K562 (cell line): Measurements from ENCODE around the gene CREB3L1. TPM values are rescaled to one million over a fixed set of nuclear protein-coding genes. Genes with fewer than 3 reads are reported as not detected.

Experiments used
- CCNT2 ChIP-seq: IDR thresholded peaks from 2 replicates; pipeline ENCODE4 v1.6.1; 2011; ENCODE audit warnings: borderline replicate concordance, low read depth, mild to moderate bottlenecking, moderate library complexity, mixed read lengths, low read length; ENCODE audit not compliant: insufficient read length; ENCODE audit errors: extremely low read depth
- ERF ChIP-seq: fragments of 450-650 bp; formaldehyde crosslinking; IDR thresholded peaks from 2 replicates; pipeline ENCODE4 v1.4.0; 2020; ENCODE audit warnings: mild to moderate bottlenecking, mixed read lengths
- ESRRA ChIP-seq: fragments of 450-650 bp; IDR thresholded peaks from 2 replicates; pipeline ENCODE4 v1.6.1; 2014; ENCODE audit warnings: low read depth, mild to moderate bottlenecking, moderate library complexity, borderline replicate concordance
- HDGF ChIP-seq: fragments of 450-650 bp; IDR thresholded peaks from 2 replicates; pipeline ENCODE4 v1.6.1; 2016
- KDM2B ChIP-seq: fragments of 250-450 bp; sonication (Bioruptor Pico); IDR thresholded peaks from 2 replicates; pipeline ENCODE4 v1.8.0; 2021; ENCODE audit warnings: mild to moderate bottlenecking, moderate library complexity
- NRF1 ChIP-seq, 2 experiments: fragments of 450-650 bp; IDR thresholded peaks in 1 of 2; conservative IDR thresholded peaks in 1 of 2; 2 replicates each; pipeline ENCODE4 v1.6.1; 2014; ENCODE audit warnings: mild to moderate bottlenecking in 2 of 2
- RCOR1 ChIP-seq, 2 experiments: IDR thresholded peaks; 2 replicates each; pipeline ENCODE4 v1.6.1; 2012; ENCODE audit warnings: low read depth in 2 of 2, low read length in 2 of 2, borderline replicate concordance in 1 of 2, improper control_type of control experiment in 1 of 2
- SIN3A ChIP-seq, 2 experiments: fragments of 150-350 bp in 1 of 2; IDR thresholded peaks; 2 replicates each; pipeline ENCODE4 v1.6.1; 2011 to 2016; ENCODE audit warnings: borderline replicate concordance in 2 of 2, low read depth in 2 of 2, low read length in 2 of 2, mild to moderate bottlenecking in 2 of 2, moderate library complexity in 2 of 2; ENCODE audit not compliant: control insufficient read depth in 1 of 2
- TAF1 ChIP-seq: IDR thresholded peaks from 2 replicates; pipeline ENCODE4 v1.6.1; 2011; ENCODE audit warnings: mild to moderate bottlenecking, low read length, moderate library complexity; ENCODE audit not compliant: insufficient read depth, control insufficient read depth, severe bottlenecking; ENCODE audit errors: extremely low read depth
- ZNF395 ChIP-seq: fragments of 200-800 bp; sonication (Bioruptor generic); IDR thresholded peaks from 2 replicates; pipeline ENCODE4 v1.6.1; 2017; ENCODE audit warnings: missing genetic modification characterization, missing compliant biosample characterization
- polyA plus RNA-seq, 8 experiments: library from polyadenylated mRNA; depleted of rRNA in 4 of 8; stranded (reverse) in 5 of 8; unstranded in 3 of 8; fragments of >200 nt; fragmentation: Nextera tagmentation in 2 of 8; fragmentation: Illumina TruSeq in 1 of 8; extraction: Ambion mirVana in 2 of 8; extraction: Trizol in 1 of 8; gene quantifications; 2 replicates each; pipeline versions ENCODE4 v1.2.1 to v1.2.3, GENCODE V29; 2011 to 2014; ENCODE audit warnings: inconsistent platforms in 1 of 8, missing spikeins in 1 of 8
- total RNA-seq, 7 experiments: library from RNA; depleted of rRNA in 6 of 7; stranded (reverse); fragments of >200 nt in 6 of 7; fragmentation: Illumina TruSeq in 2 of 7; extraction: Trizol in 2 of 7; gene quantifications; 2 replicates each; pipeline versions ENCODE4 v1.2.1 to v1.2.3, GENCODE V29; 2011 to 2021; ENCODE audit warnings: low replicate concordance in 1 of 7
- TF ChIP-seq, protein P1 (sequence below): fragments of 250-450 bp; sonication (Bioruptor Pico); IDR thresholded peaks from 2 replicates; pipeline ENCODE4 v1.5.0; 2020; ENCODE audit warnings: mild to moderate bottlenecking
- TF ChIP-seq, protein P2 (sequence below), 2 experiments: fragments of 450-650 bp in 1 of 2; sonication (generic) in 1 of 2; formaldehyde crosslinking in 1 of 2; IDR thresholded peaks; 2 replicates each; pipeline versions ENCODE4 v1.7.1 to v1.9.0; 2016 to 2022; ENCODE audit warnings: inconsistent platforms in 1 of 2, mild to moderate bottlenecking in 1 of 2, missing genetic modification reagents in 1 of 2

Gene CREB3L1
- total and polyA plus RNA-seq, 9 of the 15 experiments (the other 6 are each of a cell fraction or from before 2014, with no cell fraction given) = 1.2 to 27.6 (median 3.7) TPM

DNA sequence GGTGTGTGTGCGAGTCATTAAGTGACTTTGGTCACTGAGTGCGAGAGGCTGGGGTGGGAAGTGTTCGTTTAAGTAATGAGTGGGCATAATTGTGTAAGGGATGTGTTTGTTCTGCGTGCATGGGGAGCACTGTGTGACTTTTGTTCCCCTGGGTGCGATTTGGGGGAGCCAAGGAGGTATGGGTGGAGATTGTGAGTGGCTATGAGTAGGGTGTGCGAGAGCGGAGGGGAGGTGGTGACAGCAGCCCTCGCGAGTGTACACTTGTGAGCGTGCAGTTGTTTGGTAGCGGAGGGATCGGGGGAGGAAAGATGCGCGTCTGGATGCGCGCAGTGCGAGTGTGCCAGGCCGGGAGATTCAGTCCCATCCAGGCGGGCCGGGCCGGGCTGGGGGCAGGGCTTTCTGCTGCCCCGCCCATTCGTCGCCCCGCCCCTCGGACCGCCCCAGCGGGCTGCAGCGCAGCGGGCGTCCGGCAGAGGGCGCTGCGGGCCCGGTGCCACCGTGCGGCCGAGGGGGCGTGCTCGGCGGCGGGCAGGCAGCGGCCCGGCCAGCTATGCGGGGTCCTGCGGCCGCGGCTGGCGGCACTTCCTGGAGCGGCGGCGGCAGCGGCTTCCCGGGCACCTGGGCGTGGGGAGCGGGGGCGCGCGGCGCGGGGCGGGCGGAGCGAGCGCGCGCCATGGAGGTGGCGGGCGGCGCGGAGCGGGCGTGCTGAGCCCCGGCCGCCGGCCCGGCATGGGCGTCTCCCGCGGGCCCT is 69.6 kb downstream of the CREB3L1 start, which contains the start of gene DGKZ (continued):
- TF ChIP-seq HDGF (0 out of 2 replicates have a peak, but pooled peaks have one; percentile 26), RCOR1 (IDR thresholded peaks at IDR 0.05; ENCODE audit: borderline replicate concordance in 1 of 2, low read depth in 2 of 2, low read length in 2 of 2) (peak in 1 of 2 experiments; percentile 34; a peak in 1 of 4 replicates), SIN3A (IDR thresholded peaks at IDR 0.05; ENCODE audit: borderline replicate concordance in 2 of 2, control insufficient read depth in 1 of 2, low read depth in 2 of 2, low read length in 2 of 2) (peak; percentile 40 to 46; a peak in 1 of 4 replicates), ERF (CRISPR knock-in tag) (0 out of 2 replicates have a peak, but pooled peaks have one; percentile 28), TAF1 (peak; percentile 62), NRF1 (conservative IDR thresholded peaks at IDR 0.05 in 1 of 2, IDR thresholded peaks at IDR 0.05 in 1 of 2) (peak; percentile 81 to 83), CCNT2 (peak; percentile 89), ZNF395 (CRISPR knock-in tag) (peak; percentile 89; the same call in 1 of the 2 replicates), KDM2B (peak; percentile 19; the same call in 1 of the 2 replicates), ESRRA (peak; percentile 22; the same call in 1 of the 2 replicates)
- TF ChIP-seq, protein P1, sequence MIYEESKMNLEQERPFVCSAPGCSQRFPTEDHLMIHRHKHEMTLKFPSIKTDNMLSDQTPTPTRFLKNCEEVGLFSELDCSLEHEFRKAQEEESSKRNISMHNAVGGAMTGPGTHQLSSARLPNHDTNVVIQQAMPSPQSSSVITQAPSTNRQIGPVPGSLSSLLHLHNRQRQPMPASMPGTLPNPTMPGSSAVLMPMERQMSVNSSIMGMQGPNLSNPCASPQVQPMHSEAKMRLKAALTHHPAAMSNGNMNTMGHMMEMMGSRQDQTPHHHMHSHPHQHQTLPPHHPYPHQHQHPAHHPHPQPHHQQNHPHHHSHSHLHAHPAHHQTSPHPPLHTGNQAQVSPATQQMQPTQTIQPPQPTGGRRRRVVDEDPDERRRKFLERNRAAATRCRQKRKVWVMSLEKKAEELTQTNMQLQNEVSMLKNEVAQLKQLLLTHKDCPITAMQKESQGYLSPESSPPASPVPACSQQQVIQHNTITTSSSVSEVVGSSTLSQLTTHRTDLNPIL (CRISPR knock-in tag) = no peak
- TF ChIP-seq, protein P2, sequence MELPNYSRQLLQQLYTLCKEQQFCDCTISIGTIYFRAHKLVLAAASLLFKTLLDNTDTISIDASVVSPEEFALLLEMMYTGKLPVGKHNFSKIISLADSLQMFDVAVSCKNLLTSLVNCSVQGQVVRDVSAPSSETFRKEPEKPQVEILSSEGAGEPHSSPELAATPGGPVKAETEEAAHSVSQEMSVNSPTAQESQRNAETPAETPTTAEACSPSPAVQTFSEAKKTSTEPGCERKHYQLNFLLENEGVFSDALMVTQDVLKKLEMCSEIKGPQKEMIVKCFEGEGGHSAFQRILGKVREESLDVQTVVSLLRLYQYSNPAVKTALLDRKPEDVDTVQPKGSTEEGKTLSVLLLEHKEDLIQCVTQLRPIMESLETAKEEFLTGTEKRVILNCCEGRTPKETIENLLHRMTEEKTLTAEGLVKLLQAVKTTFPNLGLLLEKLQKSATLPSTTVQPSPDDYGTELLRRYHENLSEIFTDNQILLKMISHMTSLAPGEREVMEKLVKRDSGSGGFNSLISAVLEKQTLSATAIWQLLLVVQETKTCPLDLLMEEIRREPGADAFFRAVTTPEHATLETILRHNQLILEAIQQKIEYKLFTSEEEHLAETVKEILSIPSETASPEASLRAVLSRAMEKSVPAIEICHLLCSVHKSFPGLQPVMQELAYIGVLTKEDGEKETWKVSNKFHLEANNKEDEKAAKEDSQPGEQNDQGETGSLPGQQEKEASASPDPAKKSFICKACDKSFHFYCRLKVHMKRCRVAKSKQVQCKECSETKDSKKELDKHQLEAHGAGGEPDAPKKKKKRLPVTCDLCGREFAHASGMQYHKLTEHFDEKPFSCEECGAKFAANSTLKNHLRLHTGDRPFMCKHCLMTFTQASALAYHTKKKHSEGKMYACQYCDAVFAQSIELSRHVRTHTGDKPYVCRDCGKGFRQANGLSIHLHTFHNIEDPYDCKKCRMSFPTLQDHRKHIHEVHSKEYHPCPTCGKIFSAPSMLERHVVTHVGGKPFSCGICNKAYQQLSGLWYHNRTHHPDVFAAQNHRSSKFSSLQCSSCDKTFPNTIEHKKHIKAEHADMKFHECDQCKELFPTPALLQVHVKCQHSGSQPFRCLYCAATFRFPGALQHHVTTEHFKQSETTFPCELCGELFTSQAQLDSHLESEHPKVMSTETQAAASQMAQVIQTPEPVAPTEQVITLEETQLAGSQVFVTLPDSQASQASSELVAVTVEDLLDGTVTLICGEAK (IDR thresholded peaks at IDR 0.05) = peak; percentile 39; the same call in 1 of the 2 replicates
- TF ChIP-seq, protein P2 (CRISPR knock-in tag; IDR thresholded peaks at IDR 0.05) = no peak
